Activated effector memory CD4-positive, alpha-beta T cell treated with Interleukin-2 at 50 U/mL for 16 hours (primary cell): ENCODE results near the gene BIRC7.

Experiments used
- DNase-seq: peaks from one replicate; pipeline ENCODE4 v3.0.0-alpha.2; 2020

Gene BIRC7

DNA sequence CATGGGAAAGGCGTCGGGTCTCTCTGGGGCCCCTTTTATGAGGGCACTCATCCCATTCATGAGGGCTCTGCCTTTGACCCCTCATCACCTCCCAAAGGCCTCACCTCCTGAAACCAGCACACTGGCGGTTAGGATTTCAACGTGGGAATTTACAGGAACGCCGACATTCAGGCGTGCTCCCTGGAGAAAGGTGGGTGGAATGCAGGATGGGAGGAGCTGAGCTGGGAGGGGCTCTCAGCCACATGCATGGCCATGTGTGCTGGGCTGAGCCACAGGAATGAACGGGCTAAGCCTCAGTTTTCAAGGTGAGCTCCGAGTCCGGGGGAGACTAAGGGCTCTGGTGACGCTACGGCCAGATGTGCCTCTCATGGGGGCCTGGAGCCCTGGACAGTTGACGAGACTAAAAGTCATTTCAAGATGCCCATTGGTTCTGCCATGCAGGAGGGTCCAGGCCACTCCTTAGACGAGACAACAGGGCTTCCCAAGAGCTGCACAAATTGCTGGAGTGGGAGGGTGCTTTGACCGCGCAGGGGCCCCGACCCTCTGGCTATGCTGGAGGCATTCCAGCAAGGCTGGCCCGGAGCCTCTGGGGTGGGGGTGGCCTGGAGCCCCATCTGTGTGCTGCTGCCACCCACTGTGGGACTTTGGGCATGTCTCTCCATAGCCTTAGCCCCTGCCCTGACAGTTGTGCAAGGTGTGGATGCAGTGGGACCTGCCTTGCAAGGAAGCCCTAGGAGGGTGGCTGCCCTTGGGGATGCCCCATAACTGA, 33.1 kb downstream of the BIRC7 start:
- no peak for DNase-seq

DNA sequence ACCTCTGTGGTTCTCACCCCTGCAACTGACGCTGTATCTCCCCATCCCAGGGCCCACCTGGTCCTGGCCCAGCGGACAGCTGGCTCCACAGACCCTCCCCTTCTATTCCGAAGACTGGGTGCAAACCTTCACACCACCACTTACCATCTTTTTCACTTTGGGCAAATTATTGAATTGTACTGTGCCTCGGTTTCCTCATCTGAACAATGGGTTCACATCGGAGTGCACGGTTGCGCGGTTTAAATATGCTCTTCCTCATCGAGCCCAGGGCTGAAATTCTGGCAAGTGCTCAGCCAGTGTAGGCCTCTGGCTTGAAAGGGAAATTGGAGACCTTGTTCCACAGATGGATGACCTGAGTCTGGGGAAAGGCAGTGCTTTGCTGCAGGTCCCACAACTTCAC, 34.0 kb downstream of the BIRC7 start:
- no peak for DNase-seq

DNA sequence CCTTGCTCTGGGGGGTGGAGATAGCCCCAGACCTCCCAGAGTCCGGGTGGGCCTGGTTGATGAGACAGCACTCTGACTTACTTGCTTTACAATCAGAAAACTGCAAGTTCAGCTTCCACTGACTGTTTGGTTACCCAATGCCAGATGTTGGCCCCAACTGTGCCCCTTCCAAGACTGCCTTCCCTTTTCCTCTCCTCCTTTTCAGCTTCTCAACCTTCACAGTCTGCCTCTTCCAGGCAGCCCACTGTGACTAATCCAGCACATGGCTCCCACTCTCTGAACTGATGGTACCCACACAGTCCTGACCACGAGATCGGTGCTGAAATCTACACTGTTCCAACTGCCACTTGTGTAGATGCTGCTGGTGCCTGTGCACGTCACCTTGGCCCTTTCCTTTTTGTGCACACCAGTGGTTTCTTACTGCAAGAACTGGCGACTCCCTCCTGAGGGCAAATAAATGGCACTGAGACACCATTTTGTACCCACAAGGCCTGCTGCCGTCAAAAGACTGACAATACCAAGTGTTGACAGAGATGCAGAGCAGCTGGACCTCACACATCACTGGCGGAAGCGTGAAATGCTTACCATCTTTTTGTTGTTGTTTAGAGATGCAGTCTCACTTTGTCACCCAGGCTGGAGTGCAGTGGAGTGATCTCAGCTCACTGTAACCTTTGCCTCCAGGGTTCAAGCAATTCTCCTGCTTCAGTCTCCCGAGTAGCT, 35.1 kb downstream of the BIRC7 start:
- DNase-seq = no peak

DNA sequence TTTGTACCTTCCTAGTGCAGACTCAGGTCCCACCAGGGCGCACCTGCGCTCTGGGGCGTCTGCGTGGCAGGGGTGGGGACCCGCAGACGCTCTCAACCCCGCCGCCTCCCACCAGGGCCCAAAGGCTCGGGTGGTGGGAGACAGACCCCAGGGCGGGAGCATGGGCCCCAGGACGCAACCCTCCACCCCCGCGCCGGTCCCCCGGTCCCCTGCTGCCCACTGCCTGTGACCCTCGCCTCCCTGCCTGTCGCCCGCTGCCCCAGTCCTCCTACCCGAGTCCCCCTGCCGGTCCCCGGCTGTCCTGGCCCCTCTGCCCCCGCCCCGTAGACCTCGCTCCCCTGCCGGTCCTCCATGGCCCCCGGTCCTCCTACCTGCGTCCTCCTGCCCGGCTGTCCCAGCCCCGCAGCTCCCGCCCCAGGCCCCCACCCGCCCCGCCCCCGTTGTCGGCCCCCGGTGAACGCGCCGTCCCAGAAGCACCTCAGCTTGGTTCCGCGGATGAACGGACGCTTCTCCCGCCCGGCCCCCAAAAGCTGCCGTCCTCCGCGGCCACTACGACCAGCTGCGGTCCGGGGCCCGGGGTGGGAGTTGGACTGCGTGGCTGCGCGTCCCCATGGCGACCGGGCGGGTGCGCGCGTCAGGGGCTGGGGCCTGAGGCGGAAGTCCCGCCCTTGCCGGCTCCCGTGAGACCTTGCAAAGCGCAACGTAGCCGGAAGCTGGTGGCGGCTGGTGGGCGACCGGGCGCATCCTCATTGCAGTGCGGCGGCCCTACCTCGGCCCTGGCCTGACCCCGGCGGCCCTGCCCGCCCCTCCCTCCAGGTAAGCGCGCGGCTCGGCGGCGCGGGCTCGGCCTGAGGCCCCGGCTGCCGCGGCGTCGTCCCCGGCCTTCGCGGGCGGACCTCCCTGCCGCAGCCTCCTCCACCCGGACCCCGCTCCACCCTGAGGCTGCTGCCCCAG, 36.7 kb downstream of the BIRC7 start, which contains the start of gene ARFGAP1:
Gene ARFGAP1, plus strand, starts transcription at position 709 of the 954 bp plus-strand sequence. CDS start 2,768 bp downstream, outside the sequence.
- peak; percentile 83 for DNase-seq

DNA sequence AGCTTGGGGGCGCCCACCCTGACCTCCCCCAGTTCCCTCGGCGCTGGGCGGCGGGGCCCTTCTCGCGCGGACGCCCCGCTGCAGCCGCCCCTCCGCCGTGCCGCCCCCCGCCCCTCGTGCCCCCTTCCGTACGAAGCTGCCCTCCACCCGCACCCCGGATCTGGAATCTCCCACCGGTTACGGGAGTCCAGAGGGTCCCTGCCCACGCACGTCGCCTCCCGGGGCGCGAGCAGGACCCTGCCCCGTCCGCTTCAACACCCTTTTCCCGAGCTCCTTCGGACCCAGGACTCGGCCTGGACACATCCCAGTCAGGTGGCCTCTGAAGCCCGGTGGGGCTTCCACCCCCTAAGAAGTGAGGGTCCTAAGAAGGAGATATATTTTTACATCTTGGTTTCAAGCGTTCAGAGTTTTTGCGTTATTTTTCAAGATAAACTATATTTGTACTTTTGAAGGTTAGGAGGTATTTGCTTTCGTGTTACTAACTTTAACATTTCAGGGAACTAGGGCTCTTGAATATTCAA, 37.4 kb downstream of the BIRC7 start:
- DNase-seq = no peak

DNA sequence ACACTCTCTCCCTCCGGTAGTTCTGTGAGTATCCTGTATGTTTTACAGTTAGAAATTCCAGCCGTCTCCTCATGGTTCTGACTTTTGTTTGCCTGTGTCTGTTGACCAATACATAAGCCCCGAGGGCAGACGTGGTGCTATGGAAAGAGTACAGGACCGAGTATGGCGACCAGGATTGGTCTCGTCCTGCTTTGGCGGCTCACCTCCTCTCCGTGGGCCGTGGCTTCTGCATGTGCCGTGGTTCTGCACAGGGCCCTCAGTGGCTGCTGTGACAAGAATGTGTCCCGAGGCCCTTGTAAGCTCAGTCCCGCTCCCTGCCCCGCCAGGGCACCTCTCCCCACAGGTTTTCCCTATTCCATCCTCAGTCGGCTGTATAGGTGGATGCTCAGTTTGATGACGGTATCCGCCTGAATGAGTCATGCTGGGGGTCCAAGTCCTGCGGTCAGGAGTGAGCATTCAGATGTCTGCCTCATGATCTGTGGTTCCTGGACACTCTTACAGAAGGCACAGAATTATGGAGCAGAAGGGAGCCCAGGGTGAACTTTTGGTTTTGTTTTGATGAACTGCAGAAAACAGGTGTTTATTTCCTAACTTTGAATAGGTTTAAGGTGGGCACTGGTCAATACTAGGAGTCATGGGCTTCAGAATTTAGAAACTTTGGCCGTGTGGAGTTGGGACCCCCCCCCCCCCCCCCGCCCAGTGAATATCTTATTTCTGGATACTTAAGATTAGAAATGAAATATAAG, 38.1 kb downstream of the BIRC7 start:
- no peak for DNase-seq

DNA sequence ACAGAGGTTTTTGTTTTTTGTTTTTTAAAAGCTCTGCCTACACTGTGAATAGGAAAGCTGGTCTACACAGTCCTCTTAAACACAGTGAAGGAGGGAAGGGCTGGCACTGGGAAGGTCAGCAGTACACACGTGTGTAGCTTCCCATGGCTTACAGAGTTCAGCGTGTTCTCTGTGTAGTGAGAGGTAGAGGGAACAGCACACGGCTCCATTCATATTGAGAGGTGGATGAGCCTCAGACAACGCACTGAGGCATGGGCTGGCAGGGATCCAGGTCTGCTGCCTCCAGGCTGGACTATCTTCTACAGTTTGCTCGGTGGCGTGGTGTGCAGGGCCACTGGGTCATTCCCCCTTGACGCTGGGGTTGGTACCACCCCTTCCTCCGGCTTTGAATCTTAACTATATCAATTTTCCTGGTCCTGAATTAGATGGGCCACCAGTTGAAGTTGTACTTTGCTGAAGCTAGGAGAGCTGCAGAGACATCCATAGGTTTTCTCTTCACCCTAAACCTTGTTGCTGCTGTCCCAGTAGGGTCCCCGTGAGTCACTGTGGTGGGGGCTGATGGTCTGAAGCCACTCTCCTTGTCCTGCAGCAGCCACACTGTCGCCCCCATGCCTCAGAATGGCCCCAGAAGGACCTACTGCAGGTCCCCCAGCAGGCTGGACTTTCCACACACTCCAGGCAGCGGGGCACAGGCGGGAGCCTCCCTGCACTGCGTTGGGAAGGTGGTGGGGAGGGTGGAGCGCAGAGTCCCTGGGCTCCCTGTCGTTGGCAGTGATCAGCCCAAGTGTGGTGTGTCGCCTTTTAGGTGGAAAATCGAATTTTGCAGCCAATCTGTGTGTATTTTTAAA, 38.9 kb downstream of the BIRC7 start:
- no peak for DNase-seq

DNA sequence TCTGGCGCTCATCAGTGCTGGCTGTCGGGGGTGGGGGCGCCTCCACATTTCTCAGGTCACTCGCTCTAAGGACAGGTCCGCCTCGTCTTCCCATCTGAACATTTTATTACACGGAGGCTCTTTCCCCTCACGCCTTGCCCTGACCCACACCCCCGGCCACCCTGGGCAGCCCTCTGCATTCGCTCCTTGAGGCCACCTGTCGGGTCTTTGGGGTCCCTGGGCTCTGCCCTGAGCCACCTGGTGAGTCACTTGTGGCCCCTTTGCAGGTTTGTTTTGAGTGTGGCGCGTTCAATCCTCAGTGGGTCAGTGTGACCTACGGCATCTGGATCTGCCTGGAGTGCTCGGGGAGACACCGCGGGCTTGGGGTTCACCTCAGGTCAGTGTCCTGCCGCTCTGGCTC, 40.1 kb downstream of the BIRC7 start:
- DNase-seq = no peak

DNA sequence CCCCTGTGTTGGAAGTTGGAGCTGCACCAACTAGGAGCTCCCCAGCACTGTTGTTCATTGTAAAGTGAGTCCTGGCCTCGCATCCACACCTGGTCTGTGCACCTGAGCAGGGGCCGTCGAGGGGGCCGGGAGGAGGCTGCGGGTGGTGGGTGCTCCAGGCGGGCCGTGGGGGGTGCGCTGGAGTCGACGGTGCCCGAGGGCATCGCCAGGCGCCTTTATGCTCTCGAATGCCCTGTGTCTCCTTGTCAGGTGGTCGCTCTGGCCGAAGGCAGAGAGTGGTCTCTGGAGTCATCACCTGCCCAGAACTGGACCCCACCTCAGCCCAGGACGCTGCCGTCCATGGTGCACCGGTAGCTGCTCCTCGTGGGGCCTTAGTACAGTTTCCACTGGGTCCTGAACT, 41.3 kb downstream of the BIRC7 start:
- DNase-seq = no peak

DNA sequence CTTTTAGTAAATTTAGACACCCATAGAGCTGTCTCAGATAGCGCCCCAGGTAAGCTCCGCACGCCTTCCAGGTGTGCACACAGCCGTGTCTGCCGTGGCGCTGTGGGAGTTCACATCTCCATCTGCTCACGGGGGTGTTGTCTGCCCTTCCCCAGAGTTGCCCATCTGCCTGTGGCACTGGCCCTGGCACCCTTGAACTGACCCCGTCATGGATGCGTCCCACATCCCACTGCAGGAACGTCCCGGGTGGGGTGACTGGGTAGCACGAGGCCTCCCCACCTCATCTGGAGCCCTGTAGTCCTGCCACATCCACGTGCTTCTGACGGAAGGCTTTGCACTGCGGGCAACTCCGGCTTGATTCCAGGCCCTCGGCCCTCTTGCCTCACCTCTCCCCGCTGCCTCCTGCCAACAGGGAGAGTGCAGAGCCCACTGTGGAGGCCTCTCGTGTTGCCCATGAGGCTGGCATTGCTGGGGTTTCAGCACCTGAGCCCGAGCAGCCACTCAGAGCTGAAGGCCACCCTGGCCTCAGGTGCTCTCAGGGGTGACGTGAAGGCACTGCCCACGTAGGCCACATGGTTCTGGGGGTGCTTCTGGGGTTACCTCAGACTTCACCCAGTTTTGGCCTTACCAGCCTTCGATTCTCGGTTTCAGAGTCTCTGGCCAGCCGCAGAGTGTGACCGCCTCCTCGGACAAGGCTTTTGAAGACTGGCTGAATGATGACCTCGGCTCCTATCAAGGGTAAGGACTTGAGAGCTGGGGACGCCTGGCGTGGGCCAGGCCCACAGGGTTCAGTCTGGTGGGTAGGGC, 42.0 kb downstream of the BIRC7 start:
- no peak for DNase-seq

DNA sequence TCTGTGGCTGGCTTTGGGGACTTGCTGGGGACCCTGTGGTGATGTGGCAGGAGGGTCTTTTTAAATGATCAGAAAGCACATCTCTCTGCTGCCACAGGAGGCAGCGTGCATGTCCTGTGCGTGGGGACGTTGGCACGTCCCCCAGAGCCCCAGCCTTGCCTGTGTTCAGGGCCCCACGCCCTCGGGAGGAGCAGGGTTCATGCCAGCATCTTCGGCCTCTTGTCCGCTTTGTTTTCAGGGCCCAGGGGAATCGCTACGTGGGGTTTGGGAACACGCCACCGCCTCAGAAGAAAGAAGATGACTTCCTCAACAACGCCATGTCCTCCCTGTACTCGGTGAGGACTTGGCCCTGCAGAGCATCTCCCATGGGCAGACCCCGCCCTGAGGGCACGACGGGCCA, 43.0 kb downstream of the BIRC7 start:
- DNase-seq = no peak

DNA sequence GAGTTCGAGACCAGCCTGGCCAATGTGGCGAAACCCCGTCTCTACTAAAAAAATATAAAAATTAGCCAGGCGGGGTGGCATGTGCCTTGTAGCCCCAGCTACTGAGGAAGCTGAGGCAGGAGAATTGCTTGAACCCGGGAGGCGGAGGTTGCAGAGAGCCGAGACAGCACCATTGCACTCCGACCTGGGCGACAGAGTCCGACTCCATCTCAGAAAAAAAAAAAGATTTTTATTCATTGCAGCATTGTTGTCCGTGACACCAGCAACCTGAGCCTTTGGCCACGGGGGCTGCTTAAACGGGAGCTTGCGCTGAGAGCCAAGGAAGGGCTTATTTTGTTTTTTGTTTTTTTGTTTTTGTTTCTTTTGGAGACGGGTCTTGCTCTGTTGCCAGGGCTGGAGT, 44.2 kb downstream of the BIRC7 start:
- no peak for DNase-seq

DNA sequence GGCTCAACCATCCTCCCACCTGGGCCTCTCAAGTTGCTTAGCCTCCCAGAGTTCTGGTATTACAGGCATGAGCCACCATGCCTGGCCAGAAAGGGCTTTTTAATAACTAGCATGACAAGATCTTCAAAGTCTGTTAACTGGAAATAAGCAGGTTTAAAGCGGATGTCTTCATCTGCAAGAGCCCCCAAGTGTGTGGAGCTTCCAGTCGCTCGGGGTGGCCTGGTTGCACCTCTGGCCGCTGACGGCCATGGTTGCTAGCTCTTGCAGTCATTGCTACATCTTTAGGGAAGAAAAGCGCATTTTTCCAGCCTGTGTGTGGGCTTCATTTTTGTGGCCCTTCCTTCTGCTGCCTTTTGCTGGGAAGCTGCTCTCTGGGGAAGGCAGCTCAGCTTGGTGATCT, 44.7 kb downstream of the BIRC7 start:
- DNase-seq = no peak

DNA sequence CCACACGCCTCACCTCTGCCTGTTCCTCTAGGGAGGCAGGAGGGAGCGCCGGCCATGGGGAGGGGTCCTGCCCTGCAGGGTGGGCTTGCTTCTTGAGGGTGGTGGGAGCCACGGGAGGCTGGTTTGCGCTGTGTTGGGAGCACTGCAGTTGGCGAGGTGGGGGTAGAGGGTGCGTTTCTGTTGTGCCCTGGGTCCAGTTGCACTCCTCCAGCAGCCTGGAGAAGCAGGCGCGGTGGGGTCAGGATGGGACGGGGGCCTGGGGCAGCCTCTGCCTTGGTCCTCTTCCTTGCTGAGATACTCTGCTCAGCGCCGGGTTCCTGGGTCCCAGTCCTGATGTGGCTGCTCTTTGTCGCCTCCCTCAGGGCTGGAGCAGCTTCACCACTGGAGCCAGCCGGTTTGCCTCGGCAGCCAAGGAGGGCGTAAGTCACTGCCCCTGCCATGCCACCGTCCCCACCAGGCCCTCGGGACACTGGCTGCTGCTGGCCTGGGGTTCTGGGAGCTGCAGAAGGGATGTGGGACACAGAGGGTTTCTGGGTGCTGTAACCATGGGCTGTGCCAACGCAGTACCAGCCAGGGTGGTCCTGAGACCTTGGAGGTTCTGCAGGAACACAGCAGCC, 45.3 kb downstream of the BIRC7 start:
- no peak for DNase-seq

DNA sequence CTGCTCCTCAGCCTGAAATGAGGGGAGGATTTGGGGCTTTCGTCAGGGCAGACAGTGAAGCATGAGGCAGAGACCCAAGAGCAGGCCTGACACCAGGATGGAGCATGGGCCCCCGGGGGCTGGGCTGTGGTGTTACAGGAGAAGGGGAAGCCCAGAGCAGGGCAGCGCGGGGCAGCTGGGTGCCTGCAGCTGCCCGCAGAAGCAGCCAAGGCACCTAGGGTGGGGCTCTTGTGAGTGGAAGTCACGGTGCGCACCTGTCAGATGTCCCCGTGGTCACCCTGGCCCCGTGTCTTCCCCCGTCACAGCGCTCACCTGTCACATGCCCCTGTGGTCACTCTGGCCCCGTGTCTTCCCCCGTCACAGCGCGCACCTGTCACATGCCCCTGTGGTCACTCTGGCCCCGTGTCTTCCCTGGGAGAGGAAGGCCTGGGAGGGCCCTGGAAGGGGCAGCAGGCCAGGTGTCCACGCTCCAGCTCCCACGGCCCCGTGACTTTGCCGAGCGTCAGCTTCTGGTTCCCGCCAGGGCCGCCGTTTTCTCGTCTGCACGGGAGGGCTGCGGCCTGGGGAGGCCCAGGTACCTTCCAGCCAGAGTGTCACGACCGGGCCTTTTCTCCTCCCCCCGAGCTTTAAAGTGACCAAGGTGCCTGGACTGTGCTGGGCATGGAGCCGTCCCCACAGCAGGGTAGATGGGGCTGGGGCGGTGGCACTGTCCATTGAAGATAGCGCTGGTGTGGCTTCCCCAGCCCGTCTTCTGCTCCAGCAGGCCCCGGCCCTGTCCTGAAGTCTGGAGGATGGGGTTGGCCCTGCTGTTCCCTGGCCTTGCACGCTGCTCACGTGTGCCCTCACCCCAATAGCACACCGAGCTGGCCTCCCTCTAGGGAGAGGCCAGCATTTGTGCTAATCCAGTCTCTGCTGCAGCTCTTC, 46.3 kb downstream of the BIRC7 start:
- no peak for DNase-seq

DNA sequence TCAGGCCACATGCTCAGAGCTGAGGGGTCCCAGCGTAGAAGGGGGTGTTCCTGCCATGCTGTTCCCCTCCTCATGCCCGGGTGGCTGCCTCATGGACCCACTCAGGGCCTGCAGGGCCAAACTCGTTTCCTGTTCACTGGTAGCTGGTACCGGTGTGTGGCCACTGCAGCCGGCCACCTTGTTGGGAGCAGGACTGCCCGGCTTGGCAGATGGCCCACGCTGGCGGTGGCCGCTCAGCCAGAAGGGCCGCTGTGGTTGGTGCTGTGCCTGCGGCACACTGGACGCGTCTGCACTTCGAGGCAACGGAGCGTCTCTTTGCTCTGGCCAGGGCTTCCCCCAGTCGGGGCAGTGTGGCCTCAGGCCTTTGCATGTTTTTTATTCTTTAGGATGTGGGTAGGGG, 47.2 kb downstream of the BIRC7 start:
- DNase-seq = no peak

DNA sequence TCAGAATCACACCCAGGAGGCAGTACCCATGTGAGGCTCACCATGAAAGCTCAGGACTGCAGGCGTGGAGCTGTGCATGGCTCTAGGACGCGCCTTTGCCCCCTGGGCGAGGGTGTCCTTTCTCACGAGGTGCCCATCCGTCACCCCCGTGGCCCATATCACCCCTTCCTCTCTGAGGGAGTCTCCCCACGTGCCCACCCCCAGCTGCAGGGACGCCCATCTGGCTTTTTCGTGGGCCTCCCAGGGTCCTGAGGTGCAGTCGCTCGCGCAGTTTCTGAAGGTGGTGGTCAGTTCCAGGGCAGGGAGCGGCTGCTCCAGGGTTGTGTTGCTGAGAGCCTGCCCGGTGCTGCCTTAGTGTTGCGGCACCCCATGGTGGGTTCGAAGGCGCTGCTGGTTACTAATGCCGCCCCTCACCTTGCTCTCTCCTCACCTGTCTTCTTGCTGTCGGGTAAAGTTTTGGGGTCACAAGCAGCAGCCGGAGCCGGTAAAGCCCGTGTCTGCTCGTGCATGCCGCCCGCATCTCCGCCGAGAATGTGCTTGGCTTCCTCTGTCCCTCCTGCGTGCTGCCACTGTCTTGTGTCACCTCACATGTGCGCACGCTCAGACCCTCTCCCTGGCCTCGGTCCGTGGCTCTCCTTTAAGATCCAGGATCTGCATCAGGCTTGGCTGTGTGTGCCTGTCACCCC, 47.8 kb downstream of the BIRC7 start:
- no peak for DNase-seq

DNA sequence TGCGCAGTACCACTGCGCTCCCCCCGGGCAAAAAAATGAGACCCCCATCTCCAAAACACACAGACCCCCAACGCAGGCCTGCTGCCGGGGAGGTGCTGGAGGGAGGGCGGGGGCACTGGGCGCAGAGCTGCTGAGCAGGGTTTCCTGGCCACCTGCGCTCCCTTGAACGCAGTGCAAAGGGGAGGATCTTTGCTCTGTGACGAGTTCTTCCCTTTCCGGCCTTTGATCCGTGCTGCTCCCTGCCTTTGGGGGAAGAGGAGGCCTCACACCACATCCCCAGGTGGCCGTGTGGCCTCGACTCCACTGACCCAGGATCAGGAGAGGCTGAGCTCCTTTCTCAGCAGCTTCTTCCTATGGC, 48.4 kb downstream of the BIRC7 start:
- DNase-seq = peak; percentile 6
